Thyroid gland (tissue), 4 donors: Measurements from ENCODE around the gene CUL2. TPM values are rescaled to one million over a fixed set of nuclear protein-coding genes. Genes with fewer than 3 reads are reported as not detected.
A peak's percentile ranks its signal among the peaks of the same experiment; 100 is the strongest.
"Not testable (repeated sequence)": the region's sequence is repeated elsewhere in the genome, so short reads cannot be mapped to it uniquely, and the experiment has no call there.

Experiments
- DNase-seq, 2 donors: peaks; one replicate each; pipeline ENCODE4 v3.0.0-alpha.2; 2019
- H3K27ac ChIP-seq, 3 donors: fragments of 200-600 bp; sonication (generic); 1 replicate in 2 of 3; 2 replicates in 1 of 3; pipeline ENCODE4 v1.5.1; 2016 to 2019; ENCODE audit warnings: mild to moderate bottlenecking in 1 of 3, moderate library complexity in 1 of 3
- H3K27me3 ChIP-seq: fragments of 200-600 bp; sonication (generic); one replicate; pipeline ENCODE4 v1.5.1; 2019
- H3K36me3 ChIP-seq, 2 donors: fragments of 200-600 bp; sonication (generic); one replicate each; pipeline ENCODE4 v1.5.1; 2016 to 2019
- H3K4me1 ChIP-seq, 2 donors: fragments of 200-600 bp; sonication (generic); one replicate each; pipeline ENCODE4 v1.5.1; 2017 to 2019
- H3K4me3 ChIP-seq, 3 donors: fragments of 200-600 bp; sonication (generic); replicated peaks in 1 of 3; 1 replicate in 2 of 3; 2 replicates in 1 of 3; pipeline ENCODE4 v1.5.1; 2016; ENCODE audit warnings: mild to moderate bottlenecking in 1 of 3
- H3K9me3 ChIP-seq: fragments of 200-600 bp; sonication (generic); one replicate; pipeline ENCODE4 v1.5.1; 2017
- POLR2A ChIP-seq, 2 donors: fragments of 450-650 bp; IDR thresholded peaks; one replicate each; pipeline ENCODE4 v1.6.1; 2017; ENCODE audit warnings: antibody characterized with exemption in 2 of 2, mild to moderate bottlenecking in 2 of 2, moderate library complexity in 1 of 2
- WGBS, 2 donors: methylation state at CpG; one replicate each; pipeline ENCODE4 v1.1.5; 2017; 5-methylcytosine and 5-hydroxymethylcytosine counted together
- intact Hi-C: fragments of 100-400 bp; cut with DNase I; formaldehyde crosslinking; loops from one replicate; pipeline ENCODE4 v1.15.1; 2023
- total RNA-seq, 4 donors: library from RNA; depleted of rRNA; stranded (reverse); fragments of >200 nt; gene quantifications; one replicate each; pipeline ENCODE4 v1.2.3, GENCODE V29; 2016
- TF ChIP-seq, protein P1 (sequence below), 6 experiments: fragments of 200-600 bp in 3 of 6; fragments of 450-650 bp in 3 of 6; sonication (generic) in 3 of 6; IDR thresholded peaks; one replicate each; pipeline ENCODE4 v1.5.1; 2016 to 2019; ENCODE audit warnings: antibody characterized with exemption in 6 of 6, mild to moderate bottlenecking in 2 of 6, inconsistent platforms in 1 of 6, moderate library complexity in 1 of 6

The CUL2 gene
- total RNA-seq, 4 donors from 2014 or later, result 16.5 to 19.0 (median 18.2) TPM

DNA sequence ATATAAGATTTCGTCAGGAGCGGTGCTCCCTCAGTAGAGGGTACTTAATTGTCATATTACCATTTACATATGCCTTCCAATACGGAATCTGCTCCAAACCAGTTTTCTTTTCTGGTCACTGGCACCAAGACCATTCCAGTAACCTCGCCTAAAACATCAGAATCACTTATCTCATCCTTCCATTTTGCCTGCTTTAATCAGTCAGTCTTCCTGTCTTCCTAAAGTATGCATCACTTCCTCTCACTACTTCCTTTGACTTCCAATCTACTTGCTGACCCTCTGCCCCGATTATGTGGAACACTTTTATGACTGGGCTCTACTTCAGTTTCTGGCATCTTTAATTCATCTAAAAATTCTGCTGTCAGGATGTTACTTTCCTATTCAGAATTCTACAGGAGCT lies 33.5 kb downstream of the CUL2 start:
- no peak for TF ChIP-seq POLR2A (IDR thresholded peaks at IDR 0.05)
- TF ChIP-seq, protein P1, sequence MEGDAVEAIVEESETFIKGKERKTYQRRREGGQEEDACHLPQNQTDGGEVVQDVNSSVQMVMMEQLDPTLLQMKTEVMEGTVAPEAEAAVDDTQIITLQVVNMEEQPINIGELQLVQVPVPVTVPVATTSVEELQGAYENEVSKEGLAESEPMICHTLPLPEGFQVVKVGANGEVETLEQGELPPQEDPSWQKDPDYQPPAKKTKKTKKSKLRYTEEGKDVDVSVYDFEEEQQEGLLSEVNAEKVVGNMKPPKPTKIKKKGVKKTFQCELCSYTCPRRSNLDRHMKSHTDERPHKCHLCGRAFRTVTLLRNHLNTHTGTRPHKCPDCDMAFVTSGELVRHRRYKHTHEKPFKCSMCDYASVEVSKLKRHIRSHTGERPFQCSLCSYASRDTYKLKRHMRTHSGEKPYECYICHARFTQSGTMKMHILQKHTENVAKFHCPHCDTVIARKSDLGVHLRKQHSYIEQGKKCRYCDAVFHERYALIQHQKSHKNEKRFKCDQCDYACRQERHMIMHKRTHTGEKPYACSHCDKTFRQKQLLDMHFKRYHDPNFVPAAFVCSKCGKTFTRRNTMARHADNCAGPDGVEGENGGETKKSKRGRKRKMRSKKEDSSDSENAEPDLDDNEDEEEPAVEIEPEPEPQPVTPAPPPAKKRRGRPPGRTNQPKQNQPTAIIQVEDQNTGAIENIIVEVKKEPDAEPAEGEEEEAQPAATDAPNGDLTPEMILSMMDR (IDR thresholded peaks at IDR 0.05), result no peak
- Histone ChIP-seq H3K4me1 (no peaks in the 10 kb centered on the region), H3K36me3 (no peaks in the 10 kb centered on the region), H3K27me3 (no peaks in the 10 kb centered on the region), H3K27ac (no peak overlapping the region), H3K9me3 (no peaks in the 10 kb centered on the region), H3K4me3 (no peak overlapping the region)
- DNase-seq, result no peak
- intact Hi-C loops, result no loop called here
- 81 to 87% methylated on average over 5 of the region's 5 CpGs for WGBS, 2 donors

DNA sequence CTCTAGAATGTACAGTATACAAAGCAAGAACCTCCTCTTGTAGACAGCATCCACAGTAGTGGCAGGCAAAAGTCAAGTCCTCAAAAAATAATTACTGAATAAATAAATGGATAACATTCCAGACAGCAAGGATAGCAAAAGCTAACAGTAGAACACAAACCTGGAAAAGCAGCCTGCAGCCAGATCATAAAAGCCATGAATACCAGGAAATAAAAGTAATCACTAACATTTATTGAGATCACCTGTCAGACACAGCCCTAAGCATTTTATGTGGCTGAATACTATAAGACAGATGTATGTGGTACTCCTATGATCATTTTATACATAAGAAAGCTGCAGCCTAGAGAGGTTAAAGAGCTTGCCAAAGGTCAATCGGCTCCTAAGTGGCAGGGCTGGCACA lies 34.0 kb downstream of the CUL2 start:
- no peaks in the 10 kb centered on the region for H3K4me1 ChIP-seq
- H3K27me3 ChIP-seq, result no peaks in the 10 kb centered on the region
- 60 to 88% methylated on average over 1 of the region's 1 CpG for WGBS, 2 donors
- TF ChIP-seq POLR2A (IDR thresholded peaks at IDR 0.05), result no peak
- TF ChIP-seq, protein P1 (IDR thresholded peaks at IDR 0.05), result no peak
- intact Hi-C loops, result no loop called here
- no peak overlapping the region for H3K4me3 ChIP-seq
- H3K36me3 ChIP-seq, result no peaks in the 10 kb centered on the region
- DNase-seq, result no peak
- H3K9me3 ChIP-seq, result no peaks in the 10 kb centered on the region
- no peak overlapping the region for H3K27ac ChIP-seq

DNA sequence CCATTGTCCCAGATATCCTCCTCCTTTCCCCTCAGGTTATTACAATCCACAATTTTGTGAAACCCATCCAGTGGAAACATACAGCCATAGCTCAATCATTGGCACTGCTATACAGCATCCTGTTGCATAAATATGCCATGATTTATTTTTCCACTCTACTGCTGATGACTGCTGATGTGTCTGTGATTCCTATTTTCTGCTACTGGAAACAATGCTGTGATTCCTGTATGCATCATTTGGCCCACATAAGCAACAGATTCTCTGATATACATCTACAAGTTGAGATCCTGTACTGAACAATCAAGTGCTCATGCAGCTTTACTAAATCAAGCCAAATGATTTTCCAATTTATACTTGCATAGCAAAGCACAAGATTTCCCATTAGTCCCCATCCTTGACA lies 39.6 kb downstream of the CUL2 start:
- Histone ChIP-seq H3K36me3 (no peaks in the 10 kb centered on the region), H3K27ac (no peak overlapping the region), H3K27me3 (no peaks in the 10 kb centered on the region), H3K4me1 (peaks cover 0 to 7% of the 10 kb centered on the region in 2 donors), H3K4me3 (no peak overlapping the region), H3K9me3 (no peaks in the 10 kb centered on the region)
- TF ChIP-seq, protein P1 (IDR thresholded peaks at IDR 0.05), result no peak
- no peak for TF ChIP-seq POLR2A (IDR thresholded peaks at IDR 0.05)
- intact Hi-C loops, result no loop called here
- no peak for DNase-seq

DNA sequence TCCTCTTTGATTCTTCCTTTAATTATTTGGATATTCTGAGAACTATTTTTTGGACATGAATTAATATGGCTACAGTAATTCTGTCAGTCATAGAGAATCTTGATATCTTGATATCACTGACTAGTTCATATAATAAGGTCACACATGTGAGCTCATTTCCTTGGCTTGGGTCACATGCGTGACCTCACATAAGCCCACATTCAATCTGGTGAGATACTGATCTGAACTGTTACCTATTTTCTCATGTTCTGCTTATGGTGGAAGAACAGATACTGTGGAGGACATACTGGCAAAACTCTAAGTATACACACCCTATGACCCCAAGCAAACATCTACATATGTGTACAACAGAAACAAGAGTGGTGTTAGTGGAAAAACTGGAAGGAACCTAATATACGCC lies 44.1 kb downstream of the CUL2 start:
- H3K4me1 ChIP-seq, result peaks cover 16 to 18% of the 10 kb centered on the region in 2 donors
- H3K9me3 ChIP-seq, result no peaks in the 10 kb centered on the region
- peak overlapping the region in 2 of 3 donors; percentile 17 to 36 for H3K27ac ChIP-seq
- no peak for DNase-seq
- intact Hi-C loops, result no loop called here
- TF ChIP-seq POLR2A (IDR thresholded peaks at IDR 0.05), result no peak
- TF ChIP-seq, protein P1 (IDR thresholded peaks at IDR 0.05), result no peak
- WGBS, 2 donors, result 76% methylated on average over 2 of the region's 2 CpGs
- peaks cover 4% of the 10 kb centered on the region in 2 donors for H3K36me3 ChIP-seq
- no peak overlapping the region for H3K4me3 ChIP-seq
- H3K27me3 ChIP-seq, result no peaks in the 10 kb centered on the region

DNA sequence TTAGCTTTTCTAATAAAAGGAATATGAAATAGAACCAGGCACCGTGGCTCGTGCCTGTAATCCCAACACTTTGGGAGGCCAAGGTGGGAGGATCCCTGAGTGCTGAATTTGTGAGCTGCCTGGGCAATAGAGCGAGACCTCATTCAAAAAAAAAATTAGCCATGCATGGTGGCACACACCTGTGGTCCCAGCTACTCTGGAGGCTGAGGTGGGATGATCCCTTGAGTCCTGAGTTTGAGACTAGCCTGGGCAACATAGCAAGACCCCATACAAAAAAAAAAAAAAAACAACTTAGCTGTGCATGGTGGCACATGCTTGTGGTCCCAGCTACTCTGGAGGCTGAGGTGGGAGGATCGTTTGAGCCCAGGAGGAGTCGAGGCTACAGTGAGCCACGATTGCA lies 44.9 kb downstream of the CUL2 start:
- H3K27ac ChIP-seq, DNase-seq, H3K9me3 ChIP-seq, intact Hi-C loops, H3K4me3 ChIP-seq, H3K27me3 ChIP-seq, H3K36me3 ChIP-seq: not testable (repeated sequence)
- H3K4me1 ChIP-seq, result peaks cover 16 to 18% of the 10 kb centered on the region in 2 donors
- 84 to 86% methylated on average over 6 of the region's 6 CpGs for WGBS, 2 donors
